ENCODE results near the gene ELP4.

The ELP4 gene

DNA sequence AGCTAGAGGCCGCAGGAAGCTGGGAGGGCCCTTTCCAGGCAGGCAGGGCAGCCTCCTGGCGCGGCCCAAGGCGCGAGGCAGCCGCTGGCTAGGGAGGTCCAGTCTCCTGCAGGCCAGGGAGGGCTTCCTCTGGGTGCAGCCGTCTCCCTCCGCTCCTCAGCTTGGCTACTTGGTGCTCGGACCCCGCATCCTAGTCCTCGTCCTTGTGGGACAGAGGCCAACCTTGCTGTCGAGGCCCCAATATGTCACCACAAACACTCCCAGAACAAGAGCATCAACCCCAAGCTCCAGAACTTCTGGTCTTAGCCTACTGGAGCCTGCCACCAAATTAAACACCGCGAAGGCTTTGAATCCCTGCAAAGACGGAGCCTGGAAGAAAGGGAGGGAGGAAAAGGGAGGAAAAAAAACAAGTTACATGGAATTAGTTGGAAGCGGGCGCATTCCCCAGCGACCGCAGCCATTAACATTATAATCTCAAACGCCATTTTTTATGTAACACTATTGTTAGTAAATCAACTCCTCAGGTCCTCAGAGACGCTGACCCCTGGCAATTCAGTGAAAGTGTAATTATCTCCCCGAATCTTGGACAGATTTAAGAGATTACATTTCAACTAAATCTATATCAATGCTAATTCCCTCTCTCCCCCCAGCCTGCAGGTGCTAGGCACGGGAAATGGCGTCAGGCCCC lies 314.2 kb downstream of the ELP4 start:
- no peaks in the 10 kb centered on the region for H3K79me2 ChIP-seq (ENCODE audit: insufficient read depth, low read length)
- no peaks in the 10 kb centered on the region for H3K9me2 ChIP-seq (replicated peaks; ENCODE audit: low read depth, low read length)
- H3K9me3 ChIP-seq (ENCODE audit: insufficient read depth, low read depth, low read length) = no peaks in the 10 kb centered on the region
- no peak for TF ChIP-seq EZH2phosphoT487 (IDR thresholded peaks at IDR 0.05; ENCODE audit: borderline replicate concordance)
- TF ChIP-seq, protein P1, sequence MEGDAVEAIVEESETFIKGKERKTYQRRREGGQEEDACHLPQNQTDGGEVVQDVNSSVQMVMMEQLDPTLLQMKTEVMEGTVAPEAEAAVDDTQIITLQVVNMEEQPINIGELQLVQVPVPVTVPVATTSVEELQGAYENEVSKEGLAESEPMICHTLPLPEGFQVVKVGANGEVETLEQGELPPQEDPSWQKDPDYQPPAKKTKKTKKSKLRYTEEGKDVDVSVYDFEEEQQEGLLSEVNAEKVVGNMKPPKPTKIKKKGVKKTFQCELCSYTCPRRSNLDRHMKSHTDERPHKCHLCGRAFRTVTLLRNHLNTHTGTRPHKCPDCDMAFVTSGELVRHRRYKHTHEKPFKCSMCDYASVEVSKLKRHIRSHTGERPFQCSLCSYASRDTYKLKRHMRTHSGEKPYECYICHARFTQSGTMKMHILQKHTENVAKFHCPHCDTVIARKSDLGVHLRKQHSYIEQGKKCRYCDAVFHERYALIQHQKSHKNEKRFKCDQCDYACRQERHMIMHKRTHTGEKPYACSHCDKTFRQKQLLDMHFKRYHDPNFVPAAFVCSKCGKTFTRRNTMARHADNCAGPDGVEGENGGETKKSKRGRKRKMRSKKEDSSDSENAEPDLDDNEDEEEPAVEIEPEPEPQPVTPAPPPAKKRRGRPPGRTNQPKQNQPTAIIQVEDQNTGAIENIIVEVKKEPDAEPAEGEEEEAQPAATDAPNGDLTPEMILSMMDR (conservative IDR thresholded peaks at IDR 0.05; ENCODE audit: low read length) = no peak
- H3K9ac ChIP-seq (ENCODE audit: low read depth, low read length, poor library complexity, severe bottlenecking) = no peak overlapping the region
- H3K4me3 ChIP-seq (ENCODE audit: low read length, poor library complexity, severe bottlenecking) = no peak overlapping the region
- H3K27me3 ChIP-seq (ENCODE audit: insufficient read depth, low read length, poor library complexity, severe bottlenecking) = no peaks in the 10 kb centered on the region
- no peaks in the 10 kb centered on the region for H4K20me1 ChIP-seq (ENCODE audit: insufficient read depth, low read length, poor library complexity, severe bottlenecking)
- no peak overlapping the region for H3K4me2 ChIP-seq (ENCODE audit: low read depth, low read length, poor library complexity, severe bottlenecking)
- H2AFZ ChIP-seq (ENCODE audit: low read length) = no peak overlapping the region
- no peaks in the 10 kb centered on the region for H3K36me3 ChIP-seq (ENCODE audit: insufficient read depth, low read length)
- no peaks in the 10 kb centered on the region for H3K4me1 ChIP-seq (ENCODE audit: insufficient read depth, low read length, poor library complexity, severe bottlenecking)
- no peaks in the 10 kb centered on the region for H3F3A ChIP-seq (ENCODE audit: low read depth)

DNA sequence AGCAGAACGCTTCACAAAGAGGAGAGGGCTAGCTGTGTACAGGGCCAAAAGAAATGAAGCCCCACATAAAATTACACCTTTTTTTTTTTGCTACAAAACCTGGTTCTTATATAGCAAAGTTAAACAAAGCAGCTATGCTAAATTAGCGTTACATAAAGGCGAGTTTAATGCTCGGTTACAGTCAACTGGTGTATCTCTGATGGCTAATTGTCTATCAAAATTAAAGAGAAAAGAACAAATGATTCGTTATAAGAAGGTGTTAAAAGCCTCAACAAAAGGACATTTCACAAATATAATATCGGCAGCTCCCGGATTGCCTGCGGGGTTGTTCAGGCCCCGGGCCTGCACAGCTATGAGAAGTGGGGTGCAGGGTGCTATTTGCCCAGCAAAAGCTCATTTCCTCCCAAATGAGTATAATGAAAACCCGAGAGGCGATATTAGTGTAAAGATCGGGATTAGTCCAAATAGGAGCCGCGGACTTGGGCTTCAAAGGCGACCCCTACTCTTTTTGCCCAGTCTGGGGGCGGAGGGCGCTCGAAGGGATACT lies 314.8 kb downstream of the ELP4 start:
- Histone ChIP-seq H3K36me3 (ENCODE audit: insufficient read depth, low read length) (no peaks in the 10 kb centered on the region), H3F3A (ENCODE audit: low read depth) (no peaks in the 10 kb centered on the region), H4K20me1 (ENCODE audit: insufficient read depth, low read length, poor library complexity, severe bottlenecking) (no peaks in the 10 kb centered on the region), H3K9me2 (replicated peaks; ENCODE audit: low read depth, low read length) (no peaks in the 10 kb centered on the region), H3K4me2 (ENCODE audit: low read depth, low read length, poor library complexity, severe bottlenecking) (no peak overlapping the region), H3K9ac (ENCODE audit: low read depth, low read length, poor library complexity, severe bottlenecking) (no peak overlapping the region), H3K9me3 (ENCODE audit: insufficient read depth, low read depth, low read length) (no peaks in the 10 kb centered on the region), H3K4me3 (ENCODE audit: low read length, poor library complexity, severe bottlenecking) (no peak overlapping the region), H3K4me1 (ENCODE audit: insufficient read depth, low read length, poor library complexity, severe bottlenecking) (no peaks in the 10 kb centered on the region), H3K79me2 (ENCODE audit: insufficient read depth, low read length) (no peaks in the 10 kb centered on the region), H3K27me3 (ENCODE audit: insufficient read depth, low read length, poor library complexity, severe bottlenecking) (no peaks in the 10 kb centered on the region), H2AFZ (ENCODE audit: low read length) (no peak overlapping the region)
- no peak for TF ChIP-seq EZH2phosphoT487 (IDR thresholded peaks at IDR 0.05; ENCODE audit: borderline replicate concordance)
- TF ChIP-seq, protein P1 (conservative IDR thresholded peaks at IDR 0.05; ENCODE audit: low read length) = no peak

DNA sequence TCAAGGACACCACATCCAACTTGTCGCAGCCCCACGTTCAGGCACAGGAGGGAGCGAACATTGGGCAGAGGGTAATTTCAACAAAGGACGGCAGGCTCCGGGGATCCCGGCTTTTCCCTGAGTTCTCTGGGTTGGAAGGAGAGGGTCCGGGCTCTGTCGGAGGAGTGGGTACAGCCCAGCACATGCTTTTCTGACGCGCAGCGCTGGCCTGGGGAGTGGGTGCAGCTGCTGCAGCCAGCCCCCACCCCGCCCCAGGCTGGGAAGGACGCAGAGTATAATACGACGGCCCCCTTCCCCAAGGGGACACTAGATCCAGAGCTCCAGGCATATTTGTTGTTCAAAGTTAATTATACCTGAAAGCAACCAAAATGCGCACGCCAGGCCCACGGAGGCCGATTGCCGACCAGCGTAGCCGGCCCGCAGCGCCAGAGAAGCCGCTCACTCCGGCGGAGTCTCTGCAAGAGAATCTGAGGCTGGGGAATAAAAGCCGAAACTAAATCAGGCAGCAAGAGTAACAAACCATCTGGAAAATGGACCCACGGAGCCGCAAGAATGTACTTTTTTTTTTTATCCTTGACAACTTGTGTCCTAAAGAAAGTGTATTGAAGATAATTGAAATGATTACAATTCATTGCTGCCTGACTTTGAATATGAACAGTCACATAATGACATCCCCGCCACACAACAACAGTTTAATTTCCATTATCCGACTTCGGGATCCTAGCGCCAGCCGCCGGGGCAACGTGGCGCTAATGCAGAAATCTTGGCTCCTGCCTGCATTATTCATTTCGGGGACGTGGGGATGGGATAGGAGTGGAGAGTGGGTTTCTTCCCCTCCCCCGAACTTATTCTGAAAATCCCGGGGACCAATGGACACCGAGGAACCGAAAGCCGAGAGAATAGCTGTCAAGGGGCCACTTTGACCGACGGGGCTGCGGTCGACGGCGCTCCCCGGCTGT lies 315.6 kb downstream of the ELP4 start:
- Histone ChIP-seq H3K4me1 (ENCODE audit: insufficient read depth, low read length, poor library complexity, severe bottlenecking) (no peaks in the 10 kb centered on the region), H3K4me2 (ENCODE audit: low read depth, low read length, poor library complexity, severe bottlenecking) (no peak overlapping the region), H3K79me2 (ENCODE audit: insufficient read depth, low read length) (no peaks in the 10 kb centered on the region), H3K4me3 (ENCODE audit: low read length, poor library complexity, severe bottlenecking) (no peak overlapping the region), H3K9me2 (replicated peaks; ENCODE audit: low read depth, low read length) (no peaks in the 10 kb centered on the region), H4K20me1 (ENCODE audit: insufficient read depth, low read length, poor library complexity, severe bottlenecking) (no peaks in the 10 kb centered on the region), H3F3A (ENCODE audit: low read depth) (no peaks in the 10 kb centered on the region), H3K36me3 (ENCODE audit: insufficient read depth, low read length) (no peaks in the 10 kb centered on the region), H3K9me3 (ENCODE audit: insufficient read depth, low read depth, low read length) (no peaks in the 10 kb centered on the region), H2AFZ (ENCODE audit: low read length) (no peak overlapping the region), H3K9ac (ENCODE audit: low read depth, low read length, poor library complexity, severe bottlenecking) (no peak overlapping the region), H3K27me3 (ENCODE audit: insufficient read depth, low read length, poor library complexity, severe bottlenecking) (no peaks in the 10 kb centered on the region)
- TF ChIP-seq, protein P1 (conservative IDR thresholded peaks at IDR 0.05; ENCODE audit: low read length) = no peak
